T-helper 17 cell (primary cell): ENCODE results near the gene HUNK. TPM values are rescaled to one million over a fixed set of nuclear protein-coding genes. Genes with fewer than 3 reads are reported as not detected.
"Not testable (repeated sequence)": the region's sequence is repeated elsewhere in the genome, so short reads cannot be mapped to it uniquely, and the experiment has no call there.

Experiments used
- ATAC-seq: fragments of 150-1000 bp; cut with Tn5 transposase; 2 replicates; pipeline ENCODE4 v1.10.0; 2021; ENCODE audit warnings: mild to moderate bottlenecking, moderate library complexity
- DNase-seq, 3 donors: peaks; one replicate each; pipeline versions ENCODE4 v3.0.0 to v3.0.0-alpha.2; 2020 to 2021
- H3K9me3 ChIP-seq: one replicate; pipeline ENCODE4 v1.7.0; 2013; ENCODE audit warnings: low read length, mild to moderate bottlenecking; ENCODE audit not compliant: control insufficient read depth, poor library complexity, severe bottlenecking
- H3K27ac Mint-ChIP-seq: one replicate; pipeline ENCODE4 v1.8.0; 2022; ENCODE audit warnings: mild to moderate bottlenecking, moderate library complexity, mixed read lengths
- H3K27me3 Mint-ChIP-seq: one replicate; pipeline ENCODE4 v1.8.0; 2022; ENCODE audit warnings: mixed read lengths
- H3K36me3 Mint-ChIP-seq: one replicate; pipeline ENCODE4 v1.8.0; 2022; ENCODE audit warnings: low read depth, mixed read lengths
- H3K4me1 Mint-ChIP-seq: one replicate; pipeline ENCODE4 v1.8.0; 2022; ENCODE audit warnings: mild to moderate bottlenecking, mixed read lengths
- H3K4me3 Mint-ChIP-seq: one replicate; pipeline ENCODE4 v1.8.0; 2022; ENCODE audit warnings: mild to moderate bottlenecking, moderate library complexity, mixed read lengths
- total RNA-seq, 4 donors: library from RNA in 2 of 4; stranded (reverse) in 2 of 4; gene quantifications; one replicate each; pipeline ENCODE4 v1.2.3 and lab custom pipeline; 2022 to 2026

The HUNK gene
- total RNA-seq, 2 donors from 2014 or later, result 0.81 to 1.3 TPM

GRCh38 chr21:32034850-32035249 is 162.0 kb downstream of the HUNK start:
- Mint-ChIP-seq H3K4me3 (no peak overlapping the region), H3K27me3 (peaks cover 26% of the 10 kb centered on the region), H3K4me1 (no peaks in the 10 kb centered on the region), H3K36me3 (no peaks in the 10 kb centered on the region), H3K27ac (no peak overlapping the region)
- ATAC-seq (no peak), DNase-seq (no peak)
- H3K9me3 ChIP-seq, result no peaks in the 10 kb centered on the region

- H3K4me1 Mint-ChIP-seq, result no peaks in the 10 kb centered on the region
- H3K27ac Mint-ChIP-seq, result no peak overlapping the region
- H3K36me3 Mint-ChIP-seq, result no peaks in the 10 kb centered on the region
- no peak overlapping the region for H3K4me3 Mint-ChIP-seq
- H3K27me3 Mint-ChIP-seq, result peaks cover 31% of the 10 kb centered on the region
- no peak for DNase-seq
- no peak for ATAC-seq
- H3K9me3 ChIP-seq, result no peaks in the 10 kb centered on the region
Measured at GRCh38 chr21:32035617-32036016, 162.8 kb downstream of the HUNK start.

- Mint-ChIP-seq H3K27me3 (peaks cover 32% of the 10 kb centered on the region), H3K4me1 (no peaks in the 10 kb centered on the region), H3K27ac (no peak overlapping the region), H3K4me3 (no peak overlapping the region), H3K36me3 (no peaks in the 10 kb centered on the region)
- DNase-seq, result no peak
- no peak for ATAC-seq
- H3K9me3 ChIP-seq, result no peaks in the 10 kb centered on the region
Measured at GRCh38 chr21:32036756-32037155, 163.9 kb downstream of the HUNK start.

GRCh38 chr21:32038751-32039150 is 165.9 kb downstream of the HUNK start:
- H3K36me3 Mint-ChIP-seq, H3K4me3 Mint-ChIP-seq, DNase-seq, ATAC-seq, H3K4me1 Mint-ChIP-seq, H3K27ac Mint-ChIP-seq, H3K9me3 ChIP-seq: not testable (repeated sequence)
- peaks cover 32% of the 10 kb centered on the region for H3K27me3 Mint-ChIP-seq

GRCh38 chr21:32043458-32043857 is 170.6 kb downstream of the HUNK start:
- Mint-ChIP-seq H3K27me3 (peaks cover 10% of the 10 kb centered on the region), H3K4me1 (peaks cover under 1% of the 10 kb centered on the region), H3K36me3 (no peaks in the 10 kb centered on the region), H3K4me3 (no peak overlapping the region), H3K27ac (no peak overlapping the region)
- no peak for ATAC-seq
- DNase-seq, result no peak
- H3K9me3 ChIP-seq, result no peaks in the 10 kb centered on the region

GRCh38 chr21:32044205-32045180 is 171.7 kb downstream of the HUNK start:
- Mint-ChIP-seq H3K4me3 (no peak overlapping the region), H3K27ac (no peak overlapping the region), H3K4me1 (peaks cover 3% of the 10 kb centered on the region), H3K36me3 (no peaks in the 10 kb centered on the region), H3K27me3 (peaks cover 10% of the 10 kb centered on the region)
- H3K9me3 ChIP-seq, result no peaks in the 10 kb centered on the region
- ATAC-seq (no peak), DNase-seq (no peak)

GRCh38 chr21:32046191-32046590 is 173.4 kb downstream of the HUNK start:
- no peaks in the 10 kb centered on the region for H3K9me3 ChIP-seq
- DNase-seq (no peak), ATAC-seq (no peak)
- Mint-ChIP-seq H3K27ac (no peak overlapping the region), H3K27me3 (peaks cover 4% of the 10 kb centered on the region), H3K4me3 (no peak overlapping the region), H3K36me3 (no peaks in the 10 kb centered on the region), H3K4me1 (peaks cover 3% of the 10 kb centered on the region)

GRCh38 chr21:32048353-32048752 is 175.5 kb downstream of the HUNK start:
- H3K27me3 Mint-ChIP-seq, result peaks cover 4% of the 10 kb centered on the region
- ATAC-seq, result no peak

More at GRCh38 chr21:32048353-32048752, 175.5 kb downstream of the HUNK start:
- Mint-ChIP-seq H3K36me3 (no peaks in the 10 kb centered on the region), H3K27ac (no peak overlapping the region), H3K4me3 (no peak overlapping the region), H3K4me1 (peaks cover 3% of the 10 kb centered on the region)
- DNase-seq, result no peak
- no peaks in the 10 kb centered on the region for H3K9me3 ChIP-seq

Other genes with a start within 250 kb of the HUNK start
- gene SOD1, start 213.3 kb upstream of the HUNK start, total RNA-seq, result 100 to 1,000 TPM; 124 to 143 TPM
- gene SCAF4, start 140.9 kb upstream of the HUNK start, total RNA-seq, result 10 to 100 TPM; 53.8 to 61.3 TPM